Left lung (tissue), 10 donors: ENCODE results near the gene PON3. TPM values are rescaled to one million over a fixed set of nuclear protein-coding genes. Genes with fewer than 3 reads are reported as not detected.

Experiments used
- ATAC-seq: fragments of 200-7000 bp; cut with Tn5 transposase; one replicate; pipeline ENCODE4 v1.9.1; 2020; ENCODE audit warnings: moderate library complexity
- DNase-seq, 4 donors: peaks; one replicate each; pipeline ENCODE4 v3.0.0-alpha.2; 2013 to 2020
- H3K27ac ChIP-seq, 2 donors: fragments of 200-600 bp; sonication (generic) in 1 of 2; one replicate each; pipeline versions ENCODE4 v1.5.0 to v1.8.0; 2020 to 2021
- H3K27me3 ChIP-seq, 2 donors: fragments of 200-600 bp; sonication (generic) in 1 of 2; one replicate each; pipeline versions ENCODE4 v1.5.0 to v1.8.0; 2020 to 2021
- H3K36me3 ChIP-seq, 2 donors: fragments of 200-600 bp; sonication (generic) in 1 of 2; one replicate each; pipeline versions ENCODE4 v1.5.0 to v1.8.0; 2020 to 2021
- H3K4me1 ChIP-seq, 2 donors: fragments of 200-600 bp; one replicate each; pipeline ENCODE4 v1.8.0; 2021
- H3K4me3 ChIP-seq, 2 donors: fragments of 200-600 bp; sonication (generic) in 1 of 2; one replicate each; pipeline versions ENCODE4 v1.5.0 to v1.8.0; 2020 to 2021; ENCODE audit warnings: mild to moderate bottlenecking in 1 of 2
- H3K9me3 ChIP-seq, 2 donors: fragments of 200-600 bp; sonication (generic) in 1 of 2; one replicate each; pipeline versions ENCODE4 v1.5.0 to v1.8.0; 2020 to 2021
- CTCF ChIP-seq, 2 donors: fragments of 200-600 bp; sonication (generic) in 1 of 2; IDR thresholded peaks; one replicate each; pipeline versions ENCODE4 v1.5.0 to v1.8.0; 2021; ENCODE audit warnings: antibody characterized with exemption in 2 of 2
- intact Hi-C, 2 donors: fragments of 100-400 bp; cut with DNase I; formaldehyde crosslinking; loops; one replicate each; pipeline versions ENCODE4 v1.11.2 to v1.14.2; 2022
- polyA plus RNA-seq, 6 donors: library from polyadenylated mRNA; unstranded; fragments of 120-200 nt; gene quantifications; one replicate each; pipeline ENCODE4 v1.2.1, GENCODE V29; 2013; ENCODE audit not compliant: insufficient read length in 6 of 6
- total RNA-seq, 2 donors: library from RNA; stranded (reverse); fragmentation: NEBNext Ultra II Directional; extraction: Animal tissue kit (Norgen Biotek cat#: 25700); gene quantifications; one replicate each; pipeline ENCODE4 v1.2.1, GENCODE V29; 2021
- donor health status: DM: no; HTN: yes; CAD: no.
- donor health status: DM: no; HTN: no; CAD: no.

The PON3 gene
- total and polyA plus RNA-seq, 8 donors: 13.5 to 49.3 (median 16.5) TPM

DNA sequence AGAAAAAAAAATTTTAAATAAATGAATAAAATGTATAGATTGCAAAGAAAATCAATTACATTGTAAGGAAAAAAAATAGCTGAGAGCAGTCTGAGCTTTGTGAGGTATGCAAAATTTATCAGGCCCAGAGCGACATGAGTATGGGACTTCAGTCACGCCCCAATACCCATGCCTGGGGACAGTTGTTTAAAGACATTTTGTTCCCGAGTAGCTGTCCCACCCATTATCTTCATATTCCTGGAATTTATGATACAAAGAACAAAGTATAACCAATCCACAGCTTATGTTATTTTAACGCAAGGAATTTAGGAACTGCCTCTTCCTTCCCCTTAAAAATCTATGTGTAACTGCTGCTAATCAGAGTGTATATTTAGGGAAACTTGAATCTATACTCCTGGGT, 40.2 kb upstream of the PON3 start:
- intact Hi-C loops: no loop called here
- H3K27ac ChIP-seq: peak overlapping the region; percentile 16 to 93

GRCh38 chr7:95435422-95435780, 39.2 kb upstream of the PON3 start:
- intact Hi-C loops: no loop called here
- peak; percentile 1 for ATAC-seq
- Histone ChIP-seq H3K9me3 (no peaks in the 10 kb centered on the region), H3K36me3 (no peaks in the 10 kb centered on the region), H3K4me3 (peak overlapping the region; percentile 66 to 70), H3K4me1 (peaks cover 7 to 26% of the 10 kb centered on the region in 2 donors), H3K27ac (peak overlapping the region; percentile 92 to 93), H3K27me3 (no peaks in the 10 kb centered on the region)
- no peak for TF ChIP-seq CTCF (IDR thresholded peaks at IDR 0.05)
- no peak for DNase-seq

More for the DNA sequence above, 40.2 kb upstream of the PON3 start:
- TF ChIP-seq CTCF (IDR thresholded peaks at IDR 0.05): no peak
- Histone ChIP-seq H3K36me3 (no peaks in the 10 kb centered on the region), H3K4me1 (peaks cover 7 to 16% of the 10 kb centered on the region in 2 donors), H3K27me3 (no peaks in the 10 kb centered on the region), H3K4me3 (no peak overlapping the region), H3K9me3 (no peaks in the 10 kb centered on the region)
- ATAC-seq (no peak), DNase-seq (no peak)

DNA sequence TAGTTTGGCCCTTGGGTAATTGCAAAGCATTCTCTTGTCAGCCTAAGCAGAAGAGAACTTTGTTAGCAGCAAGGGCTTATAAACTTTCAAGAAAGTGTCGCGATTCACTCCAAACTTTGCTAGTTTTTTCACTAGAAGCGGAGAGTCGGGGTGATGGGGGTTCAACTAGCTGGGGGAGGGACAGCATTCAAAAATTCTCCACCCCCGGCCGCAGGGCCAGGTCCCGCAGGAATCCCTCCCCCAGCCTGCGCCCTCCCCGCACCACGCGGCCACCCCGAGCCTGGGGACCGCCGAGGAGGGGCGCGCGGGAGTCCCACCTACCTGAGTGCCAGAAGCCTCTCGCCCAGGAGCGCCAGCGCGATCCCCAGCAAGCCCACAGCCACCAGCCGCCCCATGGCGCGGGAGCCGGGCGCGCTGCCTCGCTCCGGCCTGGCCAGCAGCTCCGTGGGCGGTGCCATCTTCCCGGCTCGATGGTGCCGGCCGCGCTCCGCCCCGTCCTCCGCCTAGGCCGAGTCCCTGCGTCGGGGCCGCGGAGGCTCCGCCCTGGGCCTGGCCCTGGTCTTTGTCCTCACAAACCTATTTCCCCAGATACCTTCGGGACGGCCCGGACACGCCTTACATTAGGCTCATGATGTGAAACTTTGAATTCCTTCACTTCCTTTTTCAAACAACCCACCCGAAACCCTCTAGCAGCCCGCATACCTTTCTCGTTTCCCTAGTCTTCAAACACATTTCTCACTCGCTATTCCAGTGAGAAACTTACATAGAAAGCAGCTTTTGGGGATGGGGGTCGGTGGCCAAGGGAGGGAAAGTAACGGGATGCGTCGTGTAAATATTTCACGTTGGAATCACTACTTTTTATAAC, 38.6 kb upstream of the PON3 start, which contains the start of gene PON2:
Gene PON2, minus strand, starts transcription at position 472 of the 865 bp plus-strand sequence. Its CDS starts 77 bp downstream, at position 395.
- intact Hi-C loops: no loop called here
- no peak for TF ChIP-seq CTCF (IDR thresholded peaks at IDR 0.05)
- no peaks in the 10 kb centered on the region for H3K9me3 ChIP-seq

GRCh38 chr7:95433952-95434556, 37.9 kb upstream of the PON3 start:
- H3K27ac ChIP-seq: peak overlapping the region; percentile 92 to 93
- intact Hi-C loops: no loop called here

More for the DNA sequence above, 38.6 kb upstream of the PON3 start, which contains the start of gene PON2:
- peak; percentile 97 for ATAC-seq
- Histone ChIP-seq H3K36me3 (no peaks in the 10 kb centered on the region), H3K27ac (peak within 1 kb of the TSS; percentile 92 to 93), H3K4me1 (peaks cover 7 to 28% of the 10 kb centered on the region in 2 donors), H3K27me3 (no peaks in the 10 kb centered on the region), H3K4me3 (peak within 1 kb of the TSS; percentile 66 to 70)
- DNase-seq: peak; percentile 82 to 95 (median 85)

More at GRCh38 chr7:95433952-95434556, 37.9 kb upstream of the PON3 start:
- Histone ChIP-seq H3K27me3 (no peaks in the 10 kb centered on the region), H3K4me1 (peaks cover 7 to 28% of the 10 kb centered on the region in 2 donors), H3K9me3 (no peaks in the 10 kb centered on the region), H3K36me3 (no peaks in the 10 kb centered on the region), H3K4me3 (peak overlapping the region; percentile 66 to 70)
- ATAC-seq: peak; percentile 33
- peak in 1 of 4 donors; percentile 12 for DNase-seq
- TF ChIP-seq CTCF (IDR thresholded peaks at IDR 0.05): no peak
